ENCODE results near the gene TXNIP. TPM values are rescaled to one million over a fixed set of nuclear protein-coding genes. Genes with fewer than 3 reads are reported as not detected.

TXNIP gene, protein sequence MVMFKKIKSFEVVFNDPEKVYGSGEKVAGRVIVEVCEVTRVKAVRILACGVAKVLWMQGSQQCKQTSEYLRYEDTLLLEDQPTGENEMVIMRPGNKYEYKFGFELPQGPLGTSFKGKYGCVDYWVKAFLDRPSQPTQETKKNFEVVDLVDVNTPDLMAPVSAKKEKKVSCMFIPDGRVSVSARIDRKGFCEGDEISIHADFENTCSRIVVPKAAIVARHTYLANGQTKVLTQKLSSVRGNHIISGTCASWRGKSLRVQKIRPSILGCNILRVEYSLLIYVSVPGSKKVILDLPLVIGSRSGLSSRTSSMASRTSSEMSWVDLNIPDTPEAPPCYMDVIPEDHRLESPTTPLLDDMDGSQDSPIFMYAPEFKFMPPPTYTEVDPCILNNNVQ
- 0.21 to 0.56 TPM (median 0.50 TPM) in 5 replicates for total RNA-seq (2022; extraction: Qiagen RNA extraction)

DNA sequence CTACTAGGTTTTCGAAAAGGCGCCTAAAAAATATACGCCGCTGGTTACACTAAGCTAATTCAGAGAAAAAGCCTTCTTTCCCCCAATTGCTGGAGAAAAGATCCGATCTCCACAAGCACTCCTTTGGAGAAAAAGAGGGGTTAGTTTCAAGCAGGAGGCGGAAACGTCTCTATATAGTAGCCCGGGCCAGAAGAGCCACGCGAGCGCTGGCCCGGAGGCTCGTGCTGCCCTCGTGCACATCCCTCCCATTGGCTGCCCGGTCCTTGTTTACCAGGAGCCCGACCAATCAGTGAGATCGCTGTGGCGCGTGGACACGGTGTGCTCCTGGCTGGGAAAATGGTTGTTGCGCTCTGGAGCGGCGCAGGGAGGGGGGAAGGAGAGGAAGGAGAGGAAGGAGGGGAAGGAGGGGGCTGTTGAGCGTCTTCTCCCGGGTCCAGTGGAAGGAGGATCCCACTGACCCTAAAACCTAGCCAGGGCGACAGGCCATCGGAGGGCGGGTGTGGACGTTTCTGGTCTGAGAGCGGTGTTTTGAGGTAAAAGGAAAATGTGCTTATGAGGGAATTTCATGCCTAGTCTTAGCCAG lies at the start of gene TXNIP:
Gene TXNIP, minus strand, starts transcription at position 147 of the 583 bp plus-strand sequence. CDS start 313 bp downstream, outside the sequence.

DNA sequence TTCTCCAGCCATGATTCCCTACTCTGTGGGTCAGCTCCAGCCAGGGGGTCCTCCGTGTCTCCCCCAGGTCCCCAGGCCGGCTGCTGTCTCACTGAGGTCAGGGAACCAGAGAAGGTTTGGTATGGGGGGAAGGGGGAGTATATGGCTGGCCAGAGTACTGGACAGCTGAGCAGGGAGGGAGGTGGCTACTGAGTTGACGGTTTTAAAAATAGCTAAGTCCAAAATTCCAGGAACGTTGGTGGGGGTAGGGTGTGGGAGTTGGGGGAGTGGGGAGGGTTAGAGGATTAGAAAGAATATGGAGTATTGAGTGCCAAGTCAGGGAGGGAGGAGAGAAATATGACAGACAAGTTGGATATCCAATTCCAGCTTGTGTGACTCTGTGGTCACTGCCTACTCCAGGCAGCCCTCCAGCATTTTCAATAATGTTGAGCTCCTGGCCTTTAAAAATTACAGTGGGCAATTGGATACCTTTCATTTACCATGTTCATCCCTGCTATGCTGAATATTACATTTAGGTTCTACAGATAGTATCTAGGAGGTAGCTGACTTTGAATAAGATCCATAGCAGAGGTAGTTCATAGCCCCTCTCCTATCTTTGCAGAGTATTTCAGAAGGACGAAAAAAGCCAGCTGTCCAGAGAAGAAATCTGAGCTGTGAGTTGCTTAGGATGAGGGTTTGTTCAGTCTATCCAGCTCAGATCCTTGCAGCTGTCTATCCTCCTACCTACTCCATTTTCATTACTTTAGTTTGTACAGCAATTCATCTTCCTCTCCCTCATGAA lies 25.4 kb upstream of the TXNIP start, which contains the start of gene HJV:
Gene HJV, minus strand, starts transcription at position 114 of the 781 bp plus-strand sequence. CDS start 1,504 bp downstream, outside the sequence.

DNA sequence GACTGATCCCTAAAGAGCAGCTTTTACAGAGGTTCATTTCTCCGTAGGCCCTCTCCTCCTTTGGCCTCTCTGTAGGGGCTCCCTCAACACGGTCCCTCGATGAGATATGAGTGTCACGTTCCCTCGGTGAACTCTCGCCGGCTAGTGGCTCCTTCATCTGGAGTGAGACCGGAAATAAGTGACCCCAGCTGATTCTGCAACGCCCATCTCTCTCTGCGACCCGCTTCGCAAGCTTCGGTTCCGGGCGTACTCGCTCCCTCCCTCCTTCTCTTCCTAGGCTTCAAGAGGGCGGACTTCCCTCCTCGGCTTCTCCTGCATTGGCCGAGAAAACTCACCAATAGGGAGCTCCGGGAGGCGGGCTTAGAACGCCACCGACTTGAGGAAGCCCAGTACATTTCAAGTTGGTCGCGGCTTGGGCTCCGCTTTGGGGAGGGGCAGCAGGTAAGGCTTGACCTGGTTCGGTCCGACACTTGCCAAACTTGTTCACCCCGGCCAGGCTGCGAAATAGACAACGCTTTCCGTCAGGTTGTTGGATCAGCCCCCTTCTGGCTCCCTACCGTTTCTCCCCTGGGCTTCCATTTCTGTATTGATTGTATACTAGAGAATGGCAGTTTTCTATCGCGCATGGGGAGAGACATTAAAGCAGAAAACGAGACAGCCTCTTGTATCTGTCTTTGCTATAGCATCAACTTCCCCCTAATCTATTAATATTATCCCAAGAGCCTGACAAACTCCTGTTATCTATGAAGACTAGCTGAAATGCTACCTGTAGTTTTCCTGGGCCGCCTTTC lies 31.9 kb downstream of the TXNIP start, which contains the start of the genes ANKRD34A and POLR3GL:
Gene ANKRD34A, minus strand, starts transcription at position 248 of the 791 bp plus-strand sequence. CDS start 2,816 bp downstream, outside the sequence.
Gene POLR3GL, plus strand, starts transcription at position 363 of the 791 bp plus-strand sequence. CDS start 10,176 bp downstream, outside the sequence.

DNA sequence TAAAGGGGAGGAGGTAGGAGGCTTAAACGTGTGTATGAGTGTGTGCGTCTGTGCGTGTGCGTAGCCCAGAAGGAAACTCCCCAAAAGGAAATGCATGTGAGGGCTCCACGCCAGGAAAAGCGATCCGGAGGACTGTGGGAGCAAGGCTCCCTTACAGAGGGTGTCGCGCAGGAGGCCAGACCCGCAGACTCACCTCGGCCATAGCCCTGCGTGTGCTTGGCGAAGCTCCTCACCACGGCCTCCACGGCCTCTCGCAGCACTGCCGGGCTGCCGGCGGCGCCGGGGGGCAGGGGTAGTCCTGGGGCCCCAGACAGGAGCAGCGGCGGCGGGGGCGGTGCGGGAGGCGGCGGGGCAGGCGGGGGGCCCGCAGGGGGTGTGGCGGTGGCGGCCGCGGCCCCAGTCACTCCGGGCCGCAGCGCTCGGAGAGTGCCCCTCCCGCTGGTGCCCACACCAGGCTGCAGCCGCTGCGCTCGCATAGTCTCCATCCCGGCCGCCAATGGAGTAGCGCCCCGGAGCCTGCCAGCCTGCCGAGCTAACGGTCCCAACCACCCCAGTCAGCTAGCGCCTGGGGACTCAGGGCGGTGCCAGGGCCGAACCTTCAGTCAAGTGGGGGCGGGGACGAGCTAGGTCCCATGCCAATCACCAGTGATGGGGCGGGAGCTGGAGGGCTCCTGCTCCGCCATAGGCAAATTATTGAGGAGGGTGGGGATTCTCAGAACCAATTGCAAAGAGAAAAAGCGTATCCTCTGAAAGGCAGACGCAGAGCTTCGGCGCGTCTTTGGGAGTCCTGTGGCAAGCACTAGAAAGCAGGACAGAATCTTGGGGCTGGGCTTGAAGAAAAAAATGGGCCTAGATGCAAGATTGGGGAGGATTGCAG lies 38.7 kb downstream of the TXNIP start, which contains the start of gene LIX1L:
Gene LIX1L, minus strand, starts transcription at position 575 of the 877 bp plus-strand sequence. Its CDS starts 90 bp downstream, at position 485.

Other genes with a start within 250 kb of the TXNIP start
- gene RNF115, start 172.5 kb downstream of the TXNIP start, total RNA-seq (2022; extraction: Qiagen RNA extraction): 11.2 to 13.9 TPM (median 13.5 TPM) in 5 replicates
- gene POLR3C, start 172.4 kb downstream of the TXNIP start, total RNA-seq (2022; extraction: Qiagen RNA extraction): 34.7 to 43.8 TPM (median 38.0 TPM) in 5 replicates
- 6.5 to 8.0 TPM (median 7.1 TPM) in 5 replicates for gene NUDT17, start 150.9 kb downstream of the TXNIP start, total RNA-seq (2022; extraction: Qiagen RNA extraction)
- gene PIAS3, start 137.5 kb downstream of the TXNIP start, total RNA-seq (2022; extraction: Qiagen RNA extraction): 38.1 to 48.3 TPM (median 41.7 TPM) in 5 replicates
- 0.03 to 0.08 TPM (median 0.05 TPM) in 5 replicates for gene ANKRD35, start 110.7 kb downstream of the TXNIP start, total RNA-seq (2022; extraction: Qiagen RNA extraction)
- gene ITGA10, start 86.5 kb downstream of the TXNIP start, total RNA-seq (2022; extraction: Qiagen RNA extraction): 1.4 to 2.1 TPM (median 2.0 TPM) in 5 replicates
- gene PEX11B, start 77.9 kb downstream of the TXNIP start, total RNA-seq (2022; extraction: Qiagen RNA extraction): 32.2 to 39.7 TPM (median 37.6 TPM) in 5 replicates
- gene RBM8A, start 69.1 kb downstream of the TXNIP start, total RNA-seq (2022; extraction: Qiagen RNA extraction): 218 to 249 TPM (median 223 TPM) in 5 replicates
- gene LIX1L, start 38.6 kb downstream of the TXNIP start, total RNA-seq (2022; extraction: Qiagen RNA extraction): 11.1 to 17.0 TPM (median 12.6 TPM) in 5 replicates
- gene ANKRD34A, start 32.0 kb downstream of the TXNIP start, total RNA-seq (2022; extraction: Qiagen RNA extraction): 0.18 to 0.53 TPM (median 0.27 TPM) in 5 replicates
- gene POLR3GL, start 31.9 kb downstream of the TXNIP start, total RNA-seq (2022; extraction: Qiagen RNA extraction): 11.1 to 13.3 TPM (median 12.1 TPM) in 5 replicates
- gene HJV, start 25.2 kb upstream of the TXNIP start, total RNA-seq (2022; extraction: Qiagen RNA extraction): not detected in 5 replicates
- gene NBPF10, start 148.2 kb upstream of the TXNIP start, total RNA-seq (2022; extraction: Qiagen RNA extraction): 0.86 to 1.3 TPM (median 1.1 TPM) in 5 replicates
- gene NOTCH2NLA, start 232.4 kb upstream of the TXNIP start, total RNA-seq (2022; extraction: Qiagen RNA extraction): 19.4 to 29.5 TPM (median 26.9 TPM) in 5 replicates